Neural crest cell (in vitro differentiated cells): Measurements from ENCODE around the gene PNPLA1. TPM values are rescaled to one million over a fixed set of nuclear protein-coding genes. Genes with fewer than 3 reads are reported as not detected.
A peak's percentile ranks its signal among the peaks of the same experiment; 100 is the strongest.

Experiments
- DNase-seq: peaks from one replicate; pipeline ENCODE4 v3.0.0; 2021; ENCODE audit warnings: low read depth, mixed read lengths, low spot score
- H3K27ac Mint-ChIP-seq: one replicate; pipeline ENCODE4 v1.8.0; 2021; ENCODE audit warnings: mild to moderate bottlenecking, mixed read lengths; ENCODE audit not compliant: unreplicated experiment
- H3K27me3 Mint-ChIP-seq: 2 replicates; pipeline ENCODE4 v1.8.0; 2021; ENCODE audit warnings: low read depth, mild to moderate bottlenecking, mixed read lengths
- H3K36me3 Mint-ChIP-seq: 2 replicates; pipeline ENCODE4 v1.8.0; 2021; ENCODE audit warnings: low read depth, mild to moderate bottlenecking, mixed read lengths
- H3K4me1 Mint-ChIP-seq: 2 replicates; pipeline ENCODE4 v1.8.0; 2021; ENCODE audit warnings: mixed read lengths
- H3K4me3 Mint-ChIP-seq: one replicate; pipeline ENCODE4 v1.8.0; 2021; ENCODE audit warnings: mild to moderate bottlenecking, mixed read lengths
- H3K9me3 Mint-ChIP-seq: 2 replicates; pipeline ENCODE4 v1.8.0; 2021; ENCODE audit warnings: mixed read lengths
- total RNA-seq: library from RNA; stranded (reverse); gene quantifications from 2 replicates; pipeline ENCODE4 v1.2.1, GENCODE V29; 2021
- TF ChIP-seq, protein P1 (sequence below): fragments of 200-600 bp; sonication (generic); conservative IDR thresholded peaks from 2 replicates; pipeline ENCODE4 v1.5.0; 2021; ENCODE audit warnings: antibody characterized with exemption, mild to moderate bottlenecking

The PNPLA1 gene
- total RNA-seq, 1 donor from 2014 or later: not detected

DNA sequence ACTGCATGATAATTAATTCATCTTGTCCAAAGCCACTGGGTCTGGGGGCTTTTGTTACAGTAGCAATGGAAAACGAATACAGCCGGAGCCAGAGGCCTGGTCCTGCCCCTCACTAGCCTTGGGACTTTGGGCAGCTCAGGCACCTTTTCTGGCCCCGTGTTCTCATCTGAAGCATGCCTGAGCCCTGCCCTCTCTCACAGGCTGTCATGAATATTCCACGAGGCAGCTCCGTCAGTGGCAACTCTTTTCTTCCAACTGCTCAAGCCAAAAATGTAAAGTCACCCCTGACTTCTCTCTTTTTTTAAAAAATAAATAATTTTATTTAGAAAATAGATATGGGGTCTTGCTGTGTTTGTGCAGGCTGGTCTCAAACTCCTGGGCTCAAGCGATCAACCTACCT is 61.5 kb downstream of the PNPLA1 start:
- H3K36me3 Mint-ChIP-seq: no peaks in the 10 kb centered on the region
- TF ChIP-seq, protein P1, sequence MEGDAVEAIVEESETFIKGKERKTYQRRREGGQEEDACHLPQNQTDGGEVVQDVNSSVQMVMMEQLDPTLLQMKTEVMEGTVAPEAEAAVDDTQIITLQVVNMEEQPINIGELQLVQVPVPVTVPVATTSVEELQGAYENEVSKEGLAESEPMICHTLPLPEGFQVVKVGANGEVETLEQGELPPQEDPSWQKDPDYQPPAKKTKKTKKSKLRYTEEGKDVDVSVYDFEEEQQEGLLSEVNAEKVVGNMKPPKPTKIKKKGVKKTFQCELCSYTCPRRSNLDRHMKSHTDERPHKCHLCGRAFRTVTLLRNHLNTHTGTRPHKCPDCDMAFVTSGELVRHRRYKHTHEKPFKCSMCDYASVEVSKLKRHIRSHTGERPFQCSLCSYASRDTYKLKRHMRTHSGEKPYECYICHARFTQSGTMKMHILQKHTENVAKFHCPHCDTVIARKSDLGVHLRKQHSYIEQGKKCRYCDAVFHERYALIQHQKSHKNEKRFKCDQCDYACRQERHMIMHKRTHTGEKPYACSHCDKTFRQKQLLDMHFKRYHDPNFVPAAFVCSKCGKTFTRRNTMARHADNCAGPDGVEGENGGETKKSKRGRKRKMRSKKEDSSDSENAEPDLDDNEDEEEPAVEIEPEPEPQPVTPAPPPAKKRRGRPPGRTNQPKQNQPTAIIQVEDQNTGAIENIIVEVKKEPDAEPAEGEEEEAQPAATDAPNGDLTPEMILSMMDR: no peak
- DNase-seq: no peak
- no peak overlapping the region for H3K27ac Mint-ChIP-seq
- peaks cover 14% of the 10 kb centered on the region for H3K27me3 Mint-ChIP-seq
- no peaks in the 10 kb centered on the region for H3K9me3 Mint-ChIP-seq
- H3K4me3 Mint-ChIP-seq: no peak overlapping the region
- peaks cover 53% of the 10 kb centered on the region for H3K4me1 Mint-ChIP-seq

DNA sequence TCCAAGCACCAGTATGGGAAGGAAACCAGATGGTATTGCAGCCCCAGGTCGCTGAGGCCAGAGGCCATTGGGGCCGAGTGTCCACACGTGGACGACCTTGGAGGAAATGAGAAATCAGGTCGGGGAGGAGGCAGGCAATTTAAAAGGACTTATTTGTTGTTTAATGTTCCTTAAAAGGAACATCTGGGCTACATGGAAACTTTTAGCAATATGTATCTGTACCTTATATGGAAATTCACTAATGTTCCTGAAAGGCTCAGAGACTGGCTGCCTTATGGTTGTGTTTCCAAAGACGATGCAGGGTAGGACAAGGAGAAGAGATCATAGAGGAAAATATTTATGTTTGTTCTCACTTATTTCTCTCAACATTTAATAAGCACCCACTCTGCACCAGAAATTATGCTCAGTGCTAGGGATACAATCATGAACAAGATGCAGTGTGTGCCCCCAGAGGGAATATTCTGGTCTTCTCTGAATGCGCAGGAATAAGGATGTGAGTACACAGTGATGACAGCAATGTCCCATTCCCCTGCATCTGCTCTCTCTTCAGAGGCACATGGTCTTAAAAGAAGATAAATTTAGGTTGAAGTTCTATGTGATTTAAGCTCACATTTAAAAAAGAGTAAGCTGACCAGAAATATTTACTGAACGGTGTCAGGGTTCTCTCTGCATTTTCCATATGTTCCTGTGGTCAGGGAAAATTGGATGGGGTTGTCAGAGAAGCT is 63.5 kb downstream of the PNPLA1 start:
- peak overlapping the region; percentile 60 for H3K27ac Mint-ChIP-seq
- TF ChIP-seq, protein P1: no peak
- no peaks in the 10 kb centered on the region for H3K9me3 Mint-ChIP-seq
- no peak overlapping the region for H3K4me3 Mint-ChIP-seq
- peaks cover 16% of the 10 kb centered on the region for H3K27me3 Mint-ChIP-seq
- H3K4me1 Mint-ChIP-seq: peaks cover 34% of the 10 kb centered on the region
- DNase-seq: no peak
- H3K36me3 Mint-ChIP-seq: no peaks in the 10 kb centered on the region

DNA sequence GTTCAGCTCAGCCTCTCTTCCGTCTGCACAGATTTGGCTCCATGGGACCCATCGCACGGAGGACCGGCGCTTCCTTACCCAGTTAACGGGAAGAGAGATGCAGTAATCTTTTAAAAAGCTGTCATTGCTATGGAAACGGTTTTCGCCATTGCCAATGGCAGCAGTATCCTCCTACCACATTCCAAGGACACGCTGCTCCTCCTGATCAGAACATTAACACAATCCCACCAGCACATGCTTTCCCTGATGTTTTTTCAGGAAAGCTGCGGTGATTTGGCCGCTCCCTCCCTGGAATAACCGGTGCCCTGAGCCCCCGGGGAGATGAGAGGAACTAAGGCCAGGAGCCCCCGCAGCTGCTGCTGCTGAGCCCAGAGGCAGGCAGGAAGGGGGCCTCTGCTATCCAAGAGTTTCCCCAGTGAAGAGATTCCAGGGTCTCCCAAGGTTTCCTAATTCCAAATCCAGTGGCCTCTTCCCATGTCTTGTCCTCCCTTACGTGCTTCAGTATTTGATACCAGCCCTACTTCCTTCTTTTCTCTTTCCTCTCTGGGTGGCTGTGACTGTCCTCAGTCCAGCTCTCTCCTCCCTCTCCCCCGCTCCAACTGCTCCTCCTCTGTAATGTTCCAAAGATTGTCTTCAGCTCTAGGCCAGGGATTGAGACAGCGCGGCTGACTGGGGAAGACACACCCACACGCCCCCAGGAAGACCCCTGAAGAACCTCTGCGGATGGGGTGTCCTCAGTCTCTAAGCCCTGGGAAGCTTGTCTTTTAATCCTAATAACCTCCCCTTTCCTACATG is 64.3 kb downstream of the PNPLA1 start:
- TF ChIP-seq, protein P1: no peak
- peak overlapping the region; percentile 7 for H3K27ac Mint-ChIP-seq
- H3K4me3 Mint-ChIP-seq: no peak overlapping the region
- no peak for DNase-seq
- H3K36me3 Mint-ChIP-seq: no peaks in the 10 kb centered on the region
- H3K9me3 Mint-ChIP-seq: no peaks in the 10 kb centered on the region
- peaks cover 27% of the 10 kb centered on the region for H3K4me1 Mint-ChIP-seq
- peaks cover 16% of the 10 kb centered on the region for H3K27me3 Mint-ChIP-seq

DNA sequence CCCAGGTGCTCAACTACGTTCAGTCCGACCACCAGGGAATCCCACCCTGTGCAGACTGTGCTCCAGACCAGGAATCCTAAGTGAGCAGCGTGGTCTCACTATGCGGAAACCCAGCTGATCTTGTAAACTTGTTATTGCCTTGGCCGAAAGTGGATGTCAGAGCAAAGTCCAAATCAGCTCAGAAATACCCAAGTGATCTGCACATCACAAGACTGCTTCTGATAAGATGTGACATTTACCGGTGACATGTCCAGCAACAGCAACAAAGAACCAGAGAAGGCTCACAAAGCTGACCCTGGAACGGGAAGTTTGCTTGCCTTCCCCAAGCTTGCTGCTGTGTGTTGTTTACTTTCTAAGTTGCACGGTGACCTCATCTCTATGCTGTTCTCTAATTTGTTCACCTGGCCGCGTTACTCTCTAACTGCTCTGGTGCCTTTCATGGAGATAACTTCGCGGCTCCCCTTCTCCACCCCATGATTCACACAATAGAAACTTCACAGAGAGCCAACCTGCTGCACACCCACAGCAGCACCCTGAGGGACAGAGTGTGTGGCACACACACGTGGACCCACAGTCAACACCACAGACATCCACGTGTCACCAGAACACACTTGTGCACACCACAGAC is 65.1 kb downstream of the PNPLA1 start:
- DNase-seq: no peak
- no peak overlapping the region for H3K27ac Mint-ChIP-seq
- H3K9me3 Mint-ChIP-seq: no peaks in the 10 kb centered on the region
- peaks cover 22% of the 10 kb centered on the region for H3K27me3 Mint-ChIP-seq
- no peaks in the 10 kb centered on the region for H3K36me3 Mint-ChIP-seq
- peaks cover 34% of the 10 kb centered on the region for H3K4me1 Mint-ChIP-seq
- H3K4me3 Mint-ChIP-seq: no peak overlapping the region
- TF ChIP-seq, protein P1: no peak

DNA sequence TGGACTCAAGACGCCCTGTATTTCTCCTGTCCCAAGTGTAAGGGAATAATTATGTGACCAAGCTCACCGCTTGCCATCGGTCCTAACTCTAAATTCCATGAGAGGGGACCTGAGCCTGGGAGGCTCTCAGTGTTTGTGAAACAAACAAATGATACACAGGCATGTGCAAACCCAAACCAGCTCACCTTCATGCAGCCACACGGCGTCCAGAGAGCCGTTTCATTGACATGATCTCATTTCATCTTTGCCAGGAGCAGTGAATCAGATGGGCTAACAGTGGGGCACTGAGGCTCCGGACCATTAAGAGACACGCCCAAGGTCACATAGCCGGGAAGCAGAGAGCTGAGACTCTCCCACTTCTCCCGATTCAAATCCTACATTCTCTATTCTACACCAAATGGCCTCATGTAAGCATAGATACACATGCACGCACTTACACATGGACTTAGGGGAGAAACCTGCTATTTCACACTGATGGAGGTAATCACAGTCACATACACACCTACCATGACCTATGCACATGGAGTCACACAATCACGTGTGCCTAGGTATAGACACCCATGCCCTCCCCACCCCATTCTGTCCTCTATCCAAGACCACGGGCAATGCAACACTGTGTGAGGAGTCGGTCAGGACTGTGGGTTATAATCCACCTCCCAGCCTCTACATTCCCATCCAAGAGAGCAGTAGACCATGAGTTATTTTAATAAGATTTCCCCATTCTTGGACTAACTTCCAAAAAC is 65.8 kb downstream of the PNPLA1 start:
- no peak for DNase-seq
- Mint-ChIP-seq H3K27me3 (peaks cover 29% of the 10 kb centered on the region), H3K4me3 (no peak overlapping the region), H3K36me3 (no peaks in the 10 kb centered on the region), H3K4me1 (peaks cover 41% of the 10 kb centered on the region), H3K9me3 (no peaks in the 10 kb centered on the region), H3K27ac (no peak overlapping the region)
- TF ChIP-seq, protein P1: no peak
